IMR-90 (cell line): ENCODE measurements around the gene IFNL3. TPM values are rescaled to one million over a fixed set of nuclear protein-coding genes. Genes with fewer than 3 reads are reported as not detected.

ENCODE experiments used
- ATAC-seq: fragments of 200-7000 bp; cut with Tn5 transposase; 2 replicates; pipeline ENCODE4 v1.9.1; 2020; ENCODE audit warnings: low read depth, mild to moderate bottlenecking, moderate library complexity
- BruUV-seq: library from RNA; stranded (reverse); fragments of 400-500 nt; replicated peaks from 2 replicates; lab custom pipeline; 2021; lab: Mats Ljungman, UMichigan
- CTCF ChIA-PET: fragments of 300-600 bp; formaldehyde crosslinking; extraction: SDS; loops from one replicate; lab custom pipeline; 2021; ENCODE audit warnings: antibody characterized with exemption; lab: Yijun Ruan, JAX
- POLR2A ChIA-PET: fragments of 300-600 bp; sonication (Branson Sonifier 250); formaldehyde crosslinking; loops from one replicate; lab custom pipeline; 2022; ENCODE audit warnings: antibody characterized with exemption; ENCODE audit not compliant: unreplicated experiment; lab: Charles Lee
- DNase-seq: peaks from one replicate; pipeline ENCODE4 v3.0.0; 2013
- H2AFZ ChIP-seq: replicated peaks from 2 replicates; pipeline ENCODE3; 2013; ENCODE audit warnings: low read length, mild to moderate bottlenecking; ENCODE audit not compliant: poor library complexity
- H2AK5ac ChIP-seq: 2 replicates; pipeline ENCODE4 v1.6.1; 2013; ENCODE audit warnings: low read depth, low read length, inconsistent platforms
- H2AK9ac ChIP-seq: replicated peaks from 2 replicates; pipeline ENCODE3; 2013; ENCODE audit warnings: mild to moderate bottlenecking, low read depth, low read length, moderate library complexity; ENCODE audit not compliant: poor library complexity
- H2BK120ac ChIP-seq: 2 replicates; pipeline ENCODE4 v1.6.1; 2013; ENCODE audit warnings: low read depth, low read length, inconsistent platforms
- H2BK15ac ChIP-seq: 3 replicates; pipeline ENCODE4 v1.6.1; 2013; ENCODE audit warnings: low read depth, low read length, inconsistent platforms
- H2BK20ac ChIP-seq: 2 replicates; pipeline ENCODE4 v1.6.1; 2013; ENCODE audit warnings: low read depth, mild to moderate bottlenecking, inconsistent platforms, low read length, moderate library complexity
- H2BK5ac ChIP-seq: 2 replicates; pipeline ENCODE4 v1.6.1; 2013; ENCODE audit warnings: mild to moderate bottlenecking, low read depth, low read length, inconsistent platforms; ENCODE audit not compliant: poor library complexity, severe bottlenecking
- H3K14ac ChIP-seq: replicated peaks from 2 replicates; pipeline ENCODE4 v1.6.1; 2013; ENCODE audit warnings: low read depth, low read length, inconsistent platforms
- H3K18ac ChIP-seq: 2 replicates; pipeline ENCODE4 v1.6.1; 2013; ENCODE audit warnings: low read depth, low read length, control low read depth
- H3K23ac ChIP-seq: 2 replicates; pipeline ENCODE4 v1.6.1; 2013; ENCODE audit warnings: low read depth, low read length, inconsistent platforms
- H3K27ac ChIP-seq: 2 replicates; pipeline ENCODE4 v1.5.1; 2013; ENCODE audit warnings: mild to moderate bottlenecking, control low read depth, low read length; ENCODE audit not compliant: insufficient read depth
- H3K27me3 ChIP-seq: 2 replicates; pipeline ENCODE4 v1.6.1; 2013; ENCODE audit warnings: low read length; ENCODE audit not compliant: control insufficient read depth, insufficient read depth
- H3K36me3 ChIP-seq: 2 replicates; pipeline ENCODE4 v1.6.1; 2013; ENCODE audit warnings: low read length, mixed read lengths; ENCODE audit not compliant: control insufficient read depth, insufficient read depth
- H3K4ac ChIP-seq: 2 replicates; pipeline ENCODE4 v1.6.1; 2013; ENCODE audit warnings: low read depth, low read length, inconsistent platforms
- H3K4me1 ChIP-seq: 2 replicates; pipeline ENCODE4 v1.6.1; 2013; ENCODE audit warnings: low read length, mixed read lengths; ENCODE audit not compliant: control insufficient read depth, insufficient read depth
- H3K4me2 ChIP-seq: 2 replicates; pipeline ENCODE4 v1.6.1; 2013; ENCODE audit warnings: low read depth, mild to moderate bottlenecking, control low read depth, low read length, moderate library complexity
- H3K4me3 ChIP-seq: 2 replicates; pipeline ENCODE4 v1.5.1; 2013; ENCODE audit warnings: low read depth, mild to moderate bottlenecking, control low read depth, low read length, moderate library complexity; ENCODE audit not compliant: insufficient read depth
- H3K56ac ChIP-seq: 2 replicates; pipeline ENCODE4 v1.6.1; 2013; ENCODE audit warnings: low read length, inconsistent platforms; ENCODE audit not compliant: insufficient read depth; ENCODE audit errors: extremely low read depth
- H3K79me1 ChIP-seq, 2 experiments: 2 replicates each; pipeline ENCODE4 v1.6.1; 2013; ENCODE audit warnings: low read length in 2 of 2, inconsistent platforms in 1 of 2, low read depth in 1 of 2
- H3K9ac ChIP-seq: 2 replicates; pipeline ENCODE4 v1.6.1; 2013; ENCODE audit warnings: low read depth, low read length, control low read depth
- H3K9me1 ChIP-seq: 2 replicates; pipeline ENCODE4 v1.6.1; 2013; ENCODE audit warnings: low read length, inconsistent platforms; ENCODE audit not compliant: insufficient read depth
- H3K9me3 ChIP-seq: 2 replicates; pipeline ENCODE4 v1.6.1; 2013; ENCODE audit warnings: low read length; ENCODE audit not compliant: control insufficient read depth, insufficient read depth
- H4K20me1 ChIP-seq: 2 replicates; pipeline ENCODE4 v1.6.1; 2013; ENCODE audit warnings: low read length, inconsistent platforms; ENCODE audit not compliant: insufficient read depth
- H4K5ac ChIP-seq: 2 replicates; pipeline ENCODE4 v1.6.1; 2013; ENCODE audit warnings: mild to moderate bottlenecking, low read depth, low read length, control low read depth
- H4K8ac ChIP-seq, 2 experiments: 2 replicates each; pipeline ENCODE4 v1.6.1; 2013; ENCODE audit warnings: low read depth in 2 of 2, low read length in 2 of 2, control low read depth in 1 of 2, inconsistent platforms in 1 of 2
- H4K91ac ChIP-seq: 2 replicates; pipeline ENCODE4 v1.6.1; 2013; ENCODE audit warnings: low read depth, low read length, inconsistent platforms; ENCODE audit not compliant: insufficient read depth
- MAFK ChIP-seq: IDR thresholded peaks from 2 replicates; pipeline ENCODE4 v1.6.1; 2012; ENCODE audit warnings: low read depth, low read length, improper control_type of control experiment
- WGBS, 2 experiments: methylation state at CpG; one replicate each; pipeline versions ENCODE4 v1.1.5 to v1.1.7; 2013; ENCODE audit warnings: missing lambda C conversion rate in 2 of 2; ENCODE audit not compliant: insufficient read length in 1 of 2; ENCODE audit errors: extremely low coverage in 2 of 2; 5-methylcytosine and 5-hydroxymethylcytosine counted together
- dilution Hi-C: fragments of 300-500 bp; cut with HindIII; formaldehyde crosslinking; loops from one replicate; pipeline ENCODE4 v1.14.3; 2018; ENCODE audit warnings: low sequenced_read_pairs; ENCODE audit not compliant: unreplicated experiment
- in situ Hi-C: fragments of 300-500 bp; cut with MboI; formaldehyde crosslinking; loops from 3 replicates; pipeline ENCODE4 v1.14.3; 2019; ENCODE audit warnings: low sequenced_read_pairs, inconsistent platforms, mixed read lengths
- intact Hi-C: fragments of 100-400 bp; cut with micrococcal nuclease; formaldehyde crosslinking; loops from 2 replicates; pipeline ENCODE4 v1.10.0; 2022
- polyA plus RNA-seq, 3 experiments: library from polyadenylated mRNA; depleted of rRNA; stranded (reverse); fragments of >200 nt; gene quantifications; 2 replicates each; pipeline ENCODE4 v1.2.3, GENCODE V29; 2012; ENCODE audit warnings: low replicate concordance in 1 of 3
- total RNA-seq: library from RNA; depleted of rRNA; stranded (reverse); fragments of >200 nt; gene quantifications from 2 replicates; pipeline ENCODE4 v1.2.3, GENCODE V29; 2012
- TF ChIP-seq, protein P1 (sequence below): fragments of 150-350 bp; IDR thresholded peaks from 2 replicates; pipeline ENCODE4 v1.6.1; 2017; ENCODE audit warnings: mild to moderate bottlenecking, antibody characterized with exemption, low read length, low read depth

The IFNL3 gene
- total and polyA plus RNA-seq, 2 of the 4 experiments (the other 2 are of a cell fraction) = not detected

DNA sequence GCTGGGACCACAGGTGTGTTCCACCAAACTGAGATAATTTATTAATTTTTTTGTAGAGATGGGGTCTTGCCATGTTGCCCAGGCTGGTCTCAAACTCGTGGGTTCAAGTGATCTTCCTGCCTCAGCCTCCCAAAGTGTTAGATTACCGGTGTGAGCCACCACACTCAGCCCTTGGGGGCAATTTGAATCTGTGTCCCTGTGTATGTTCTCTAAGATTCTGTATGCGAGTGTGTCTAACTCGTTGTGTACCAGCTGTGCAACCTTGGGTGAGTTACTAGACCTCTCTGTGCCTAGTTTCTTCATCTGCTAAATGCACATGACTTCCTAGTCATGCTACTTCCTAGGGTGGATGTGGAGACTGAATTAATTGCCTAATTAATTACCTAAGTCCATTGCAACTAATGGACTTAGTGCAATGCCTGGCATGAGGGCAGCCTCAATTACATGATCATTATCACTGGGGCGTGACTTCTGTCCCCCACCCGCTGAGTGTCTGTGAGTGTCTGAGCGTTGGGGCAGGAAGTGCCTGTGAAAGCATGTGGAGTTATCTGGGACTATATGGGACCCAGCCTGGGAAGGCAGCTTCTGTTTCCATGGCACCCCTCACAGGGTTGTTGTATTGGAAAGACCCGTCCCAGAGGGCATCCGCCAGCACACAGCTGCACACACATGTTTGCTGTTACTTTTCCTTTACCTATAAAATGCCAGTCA is 49.8 kb downstream of the IFNL3 start:
- Histone ChIP-seq H2AK9ac (no peak overlapping the region), H4K8ac (no peak overlapping the region), H2AK5ac (no peak overlapping the region), H2BK120ac (no peak overlapping the region), H3K27ac (no peak overlapping the region), H3K56ac (no peak overlapping the region), H3K14ac (no peak overlapping the region), H3K4me2 (no peak overlapping the region), H3K4me1 (no peaks in the 10 kb centered on the region; the same call in 1 of the 2 replicates), H4K20me1 (no peaks in the 10 kb centered on the region), H2AFZ (no peak overlapping the region), H2BK5ac (no peak overlapping the region), H3K4ac (no peak overlapping the region), H4K91ac (no peak overlapping the region), H3K9me1 (no peaks in the 10 kb centered on the region), H3K23ac (no peak overlapping the region), H3K18ac (no peak overlapping the region), H3K79me1 (no peaks in the 10 kb centered on the region), H3K9ac (no peak overlapping the region), H4K5ac (no peak overlapping the region), H3K27me3 (peaks cover 44% of the 10 kb centered on the region), H2BK20ac (no peak overlapping the region), H2BK15ac (no peak overlapping the region), H3K4me3 (no peak overlapping the region), H3K36me3 (no peaks in the 10 kb centered on the region), H3K9me3 (no peaks in the 10 kb centered on the region)
- no TSS peak for BruUV-seq
- POLR2A ChIA-PET = no interaction called here
- TF ChIP-seq, protein P1, sequence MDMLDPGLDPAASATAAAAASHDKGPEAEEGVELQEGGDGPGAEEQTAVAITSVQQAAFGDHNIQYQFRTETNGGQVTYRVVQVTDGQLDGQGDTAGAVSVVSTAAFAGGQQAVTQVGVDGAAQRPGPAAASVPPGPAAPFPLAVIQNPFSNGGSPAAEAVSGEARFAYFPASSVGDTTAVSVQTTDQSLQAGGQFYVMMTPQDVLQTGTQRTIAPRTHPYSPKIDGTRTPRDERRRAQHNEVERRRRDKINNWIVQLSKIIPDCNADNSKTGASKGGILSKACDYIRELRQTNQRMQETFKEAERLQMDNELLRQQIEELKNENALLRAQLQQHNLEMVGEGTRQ = no peak
- no peak for TF ChIP-seq MAFK
- ATAC-seq (no peak), DNase-seq (no peak)
- in situ Hi-C loops (no loop called here), dilution Hi-C loops (no loop called here), intact Hi-C loops (loop anchor here (5.0 kb wide), 1 partner anchor 132 kb away; no protein-coding TSS in a partner anchor)
- 0% methylated on average over 1 of the region's 9 CpGs; no CpG with 5 or more reads in 1 of the 2 experiments for WGBS, 2 experiments
- CTCF ChIA-PET = no interaction called here
